Limb (tissue), 2 donors: ENCODE data around the gene SLC22A7.
A peak's percentile ranks its signal among the peaks of the same experiment; 100 is the strongest.

Experiments
- DNase-seq, 2 donors: peaks; one replicate each; pipeline ENCODE4 v3.0.0-alpha.2; 2016; ENCODE audit errors: extremely low spot score in 2 of 2

Gene SLC22A7

DNA sequence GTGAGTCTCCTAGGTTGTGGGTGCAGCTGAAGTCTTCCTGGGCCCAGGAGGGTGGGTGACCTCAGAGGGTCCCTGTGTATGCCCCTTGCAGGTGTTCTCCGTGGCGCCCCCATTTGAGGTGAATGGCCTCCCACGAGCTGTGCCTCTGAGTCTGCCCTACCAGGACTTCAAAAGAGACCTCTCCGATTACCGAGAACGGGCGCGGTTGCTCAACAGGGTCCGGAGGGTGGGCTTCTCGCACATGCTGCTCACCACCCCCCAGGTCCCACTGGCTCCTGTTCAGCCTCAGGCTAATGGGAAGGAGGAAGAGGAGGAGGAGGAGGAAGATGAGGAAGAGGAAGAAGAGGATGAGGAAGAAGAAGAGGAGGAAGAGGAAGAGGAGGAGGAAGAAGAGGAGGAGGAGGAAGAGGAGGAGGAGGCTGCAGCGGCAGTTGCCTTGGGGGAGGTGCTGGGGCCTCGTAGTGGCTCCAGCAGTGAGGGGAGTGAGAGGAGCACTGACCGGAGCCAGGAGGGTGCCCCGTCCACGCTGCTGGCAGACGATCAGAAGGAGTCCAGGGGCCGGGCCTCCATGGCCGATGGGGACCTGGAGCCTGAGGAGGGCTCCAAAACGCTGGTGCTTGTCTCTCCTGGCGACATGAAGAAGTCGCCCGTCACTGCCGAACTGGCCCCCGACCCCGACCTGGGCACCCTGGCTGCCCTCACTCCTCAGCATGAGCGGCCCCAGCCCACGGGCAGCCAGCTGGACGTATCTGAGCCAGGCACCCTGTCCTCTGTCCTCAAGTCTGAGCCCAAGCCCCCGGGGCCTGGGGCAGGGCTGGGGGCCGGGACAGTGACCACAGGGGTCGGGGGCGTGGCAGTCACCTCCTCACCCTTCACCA lies 15.2 kb upstream of the SLC22A7 start:
- no peak for DNase-seq

DNA sequence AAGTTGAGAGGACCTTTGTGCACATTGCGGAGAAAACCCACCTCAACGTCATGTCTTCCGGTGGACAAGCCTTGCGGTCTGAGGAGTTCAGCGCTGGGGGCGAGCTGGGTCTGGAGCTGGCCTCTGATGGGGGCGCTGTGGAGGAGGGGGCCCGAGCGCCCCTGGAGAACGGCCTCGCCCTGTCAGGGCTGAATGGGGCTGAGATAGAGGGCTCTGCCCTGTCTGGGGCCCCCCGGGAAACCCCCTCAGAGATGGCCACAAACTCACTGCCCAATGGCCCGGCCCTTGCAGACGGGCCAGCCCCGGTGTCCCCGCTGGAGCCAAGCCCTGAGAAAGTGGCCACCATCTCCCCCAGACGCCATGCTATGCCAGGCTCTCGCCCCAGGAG lies 14.6 kb upstream of the SLC22A7 start:
- no peak for DNase-seq

DNA sequence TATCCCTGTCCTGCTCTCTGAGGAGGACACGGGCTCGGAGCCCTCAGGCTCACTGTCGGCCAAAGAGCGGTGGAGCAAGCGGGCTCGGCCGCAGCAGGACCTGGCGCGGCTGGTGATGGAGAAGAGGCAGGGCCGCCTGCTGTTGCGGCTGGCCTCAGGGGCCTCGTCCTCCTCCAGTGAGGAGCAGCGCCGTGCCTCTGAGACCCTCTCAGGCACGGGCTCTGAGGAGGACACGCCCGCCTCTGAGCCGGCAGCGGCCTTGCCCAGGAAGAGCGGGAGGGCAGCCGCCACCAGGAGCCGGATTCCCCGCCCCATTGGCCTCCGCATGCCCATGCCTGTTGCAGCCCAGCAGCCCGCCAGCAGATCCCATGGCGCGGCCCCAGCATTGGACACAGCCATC lies 14.2 kb upstream of the SLC22A7 start:
- DNase-seq, result no peak

DNA sequence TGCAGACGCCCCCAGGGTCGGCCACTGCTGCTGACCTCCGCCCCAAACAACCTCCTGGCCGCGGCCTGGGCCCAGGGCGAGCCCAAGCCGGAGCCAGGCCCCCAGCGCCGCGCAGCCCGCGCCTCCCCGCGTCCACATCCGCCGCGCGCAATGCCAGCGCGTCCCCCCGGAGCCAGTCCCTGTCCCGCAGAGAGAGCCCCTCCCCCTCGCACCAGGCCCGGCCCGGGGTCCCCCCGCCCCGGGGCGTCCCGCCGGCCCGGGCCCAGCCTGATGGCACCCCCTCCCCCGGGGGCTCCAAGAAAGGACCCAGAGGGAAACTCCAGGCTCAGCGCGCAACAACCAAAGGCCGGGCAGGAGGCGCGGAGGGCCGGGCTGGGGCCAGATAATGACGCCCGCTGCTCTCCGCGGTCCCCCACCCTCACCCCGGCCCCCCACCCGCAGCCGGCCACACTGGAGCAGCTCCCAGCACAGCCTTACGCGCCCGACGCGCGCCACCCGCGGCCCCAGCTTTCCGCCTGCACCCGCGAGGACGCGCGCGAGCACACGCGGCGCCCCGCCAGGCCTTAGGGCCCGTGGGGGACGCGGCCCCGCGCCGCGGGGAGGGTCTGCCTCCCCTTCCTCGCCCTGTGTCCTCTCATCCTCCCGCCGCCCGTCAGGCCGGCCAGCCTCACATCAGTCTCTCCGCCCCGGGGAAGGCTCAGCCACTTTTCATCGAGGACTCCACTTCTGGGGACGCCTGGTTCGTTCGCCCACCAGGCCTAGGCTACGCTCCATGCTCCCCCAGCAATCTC lies 12.9 kb upstream of the SLC22A7 start:
- peak in 1 of 2 donors; percentile 59 for DNase-seq

DNA sequence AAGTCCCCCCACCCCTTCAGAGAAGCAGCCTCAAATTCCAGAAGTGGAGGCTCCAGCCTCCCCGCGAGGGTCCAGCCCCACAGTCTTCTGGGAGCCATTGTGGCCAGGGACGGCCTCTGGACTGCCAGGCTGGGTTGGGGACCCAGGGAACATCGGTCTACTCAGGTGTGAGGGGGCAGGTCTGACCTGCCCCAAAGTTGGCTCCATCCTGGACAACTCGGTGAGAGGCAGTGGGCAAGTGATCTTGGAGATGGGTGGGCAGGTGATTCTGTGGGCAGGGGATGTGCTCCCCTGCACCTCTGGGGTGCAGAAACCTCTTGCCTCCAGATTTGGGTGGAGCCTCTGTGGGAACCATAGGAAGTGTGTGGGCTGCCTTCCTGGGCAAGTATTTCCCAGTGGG lies 12.2 kb upstream of the SLC22A7 start:
- DNase-seq, result no peak

DNA sequence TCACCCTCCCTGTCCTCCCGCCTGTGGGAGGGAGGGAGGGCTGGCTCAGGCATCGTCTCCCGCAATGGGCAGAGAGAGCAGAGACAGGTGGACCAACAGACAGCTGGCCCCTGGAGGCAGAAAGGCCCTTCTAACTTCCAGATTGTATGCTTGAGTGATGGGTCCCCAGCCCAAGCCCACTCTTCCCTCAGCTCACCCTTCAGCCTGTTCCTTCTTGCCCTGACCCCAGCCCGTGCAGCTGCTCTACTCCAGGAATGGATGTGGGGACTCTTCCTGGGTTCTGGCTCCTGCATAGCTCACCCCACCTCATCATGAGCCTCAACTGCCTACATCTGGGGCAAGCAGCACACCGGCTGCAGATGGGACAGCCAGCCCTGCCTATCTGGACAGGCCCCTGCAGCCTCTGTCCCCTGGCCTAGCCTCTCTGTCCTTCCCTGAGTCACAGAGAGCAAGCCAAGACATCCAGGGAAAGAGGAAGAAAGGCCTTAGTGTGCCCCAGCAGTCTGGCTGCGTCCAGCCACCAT lies 11.5 kb upstream of the SLC22A7 start:
- DNase-seq, result no peak

DNA sequence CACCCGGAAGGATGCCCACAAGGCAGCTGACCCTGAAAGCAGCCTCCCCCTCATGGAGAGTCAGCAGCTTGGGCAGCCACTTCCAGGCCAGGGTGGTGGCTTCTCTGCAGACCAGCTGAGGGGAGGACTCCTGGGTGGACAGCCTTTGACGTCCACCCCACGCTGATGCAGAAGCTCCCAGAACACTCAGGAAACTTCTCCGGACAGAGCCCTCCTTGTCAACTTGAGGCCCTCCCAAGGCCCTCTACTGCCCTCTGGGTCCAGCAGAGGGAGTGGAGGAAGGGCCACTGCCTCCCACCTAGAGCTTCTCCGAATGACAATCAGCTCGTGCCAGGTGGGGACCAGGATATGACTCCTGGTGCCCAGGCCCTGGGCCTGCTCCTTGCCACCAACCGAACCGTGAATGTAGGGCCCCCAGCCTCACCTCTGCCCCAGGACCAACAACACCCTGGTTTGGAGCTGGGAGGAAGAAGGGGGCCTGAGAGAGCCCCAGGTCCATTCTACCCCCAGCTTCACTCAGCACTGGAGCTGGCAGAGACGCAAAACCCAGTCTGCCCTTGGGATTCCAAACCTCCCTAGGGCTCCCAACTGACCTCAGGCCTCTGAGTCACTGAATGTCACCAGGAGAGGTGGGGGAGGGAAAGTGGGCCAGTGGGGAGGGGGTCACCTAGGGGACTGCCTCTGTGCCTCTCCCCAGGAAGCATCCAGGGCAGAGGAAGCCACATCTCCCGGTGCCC lies 10.9 kb upstream of the SLC22A7 start:
- DNase-seq, result no peak

DNA sequence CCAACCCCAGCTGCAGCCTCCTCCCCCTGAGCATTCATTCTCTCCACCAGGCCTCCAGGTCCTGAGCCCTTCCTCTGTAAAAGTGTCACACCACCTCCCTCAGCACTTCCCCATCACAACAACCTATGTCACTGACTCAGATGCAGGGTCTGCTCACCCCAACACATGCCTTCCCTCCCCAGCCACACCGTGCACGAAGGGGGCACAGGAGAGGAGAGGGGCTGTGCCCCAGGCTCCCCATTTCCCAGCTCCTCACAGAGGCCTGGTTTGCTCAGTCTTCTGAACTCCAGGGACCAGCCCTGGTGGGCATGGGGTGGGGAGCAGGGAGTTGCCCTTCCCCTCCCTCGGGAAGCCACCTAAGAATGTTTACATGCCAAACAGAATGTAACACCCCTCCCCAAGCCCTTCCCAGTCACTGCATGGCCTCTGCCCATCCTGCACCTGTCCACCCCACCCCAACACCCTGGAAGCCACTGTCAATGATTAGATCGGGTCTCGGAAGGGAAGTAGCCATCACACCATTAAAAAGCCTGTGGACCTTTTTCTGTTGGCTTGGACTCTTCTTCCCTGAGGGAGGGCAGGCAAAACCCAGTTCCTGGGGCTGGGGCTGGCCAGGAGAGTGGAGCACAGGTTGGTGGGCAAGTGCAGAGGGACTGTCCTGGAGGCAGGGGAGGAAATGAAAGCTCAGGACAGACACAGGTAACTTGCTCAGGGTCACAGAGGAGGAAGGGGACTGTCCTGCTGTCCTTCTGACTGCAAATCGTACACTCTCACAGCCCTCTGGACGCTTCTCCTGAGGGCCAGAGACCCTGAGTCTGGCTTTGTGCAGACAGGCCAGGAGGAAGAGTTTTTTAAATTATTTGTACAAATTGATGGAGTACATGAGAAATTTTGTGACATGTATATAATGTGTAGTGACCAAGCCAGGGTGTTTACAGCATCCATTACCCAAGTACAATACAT lies 10.1 kb upstream of the SLC22A7 start:
- peak in 1 of 2 donors; percentile 7 for DNase-seq

DNA sequence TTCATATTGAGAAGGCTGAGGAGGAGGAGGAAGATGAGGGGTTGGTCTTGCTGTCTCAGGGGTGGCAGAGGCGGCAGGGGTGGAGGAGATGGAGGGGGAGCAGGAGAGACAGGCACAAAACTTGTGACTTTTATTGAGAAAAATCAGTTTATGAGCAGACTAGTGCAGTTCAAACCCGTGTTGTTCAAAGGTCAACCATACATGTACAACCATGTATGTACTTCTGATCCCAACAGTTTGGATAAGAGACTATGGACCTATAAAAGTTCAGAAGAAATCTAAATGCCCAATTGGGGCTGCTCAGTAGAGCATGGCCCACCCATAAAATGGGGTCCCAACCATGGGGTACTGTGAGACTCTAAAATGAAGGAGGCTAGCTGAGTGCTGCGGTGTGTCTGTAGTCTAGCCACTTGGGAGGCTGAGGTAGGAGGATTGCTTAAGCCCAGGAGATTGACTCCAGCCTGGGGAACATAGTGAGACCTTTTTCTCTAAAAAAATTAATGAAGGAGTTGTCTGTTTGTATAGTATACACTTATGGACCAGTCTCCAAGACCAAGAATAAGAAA lies 7.6 kb upstream of the SLC22A7 start:
- DNase-seq, result peak in 1 of 2 donors; percentile 4

DNA sequence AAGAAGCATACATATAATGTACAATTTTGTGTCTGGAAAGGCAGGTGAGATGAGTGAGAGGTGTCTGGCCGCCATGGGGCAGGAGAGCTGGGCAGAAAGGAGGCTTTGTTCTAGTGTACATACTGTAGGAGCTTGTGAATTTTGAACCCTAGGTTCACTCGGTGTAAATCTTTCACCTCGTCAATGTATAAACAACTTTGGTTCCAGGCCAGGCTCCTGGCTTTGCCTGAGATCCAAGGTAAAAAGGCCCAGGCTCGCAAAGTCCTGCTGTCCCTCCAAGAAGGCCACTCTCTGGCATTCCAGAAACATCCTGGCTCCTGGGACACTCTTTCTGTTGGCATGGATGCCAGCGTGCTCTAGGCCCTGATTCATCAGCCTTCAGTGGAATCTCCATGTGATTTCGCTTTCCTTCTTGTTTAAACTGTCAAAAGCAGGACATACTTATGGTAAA lies 7.1 kb upstream of the SLC22A7 start:
- peak in 1 of 2 donors; percentile 7 for DNase-seq

DNA sequence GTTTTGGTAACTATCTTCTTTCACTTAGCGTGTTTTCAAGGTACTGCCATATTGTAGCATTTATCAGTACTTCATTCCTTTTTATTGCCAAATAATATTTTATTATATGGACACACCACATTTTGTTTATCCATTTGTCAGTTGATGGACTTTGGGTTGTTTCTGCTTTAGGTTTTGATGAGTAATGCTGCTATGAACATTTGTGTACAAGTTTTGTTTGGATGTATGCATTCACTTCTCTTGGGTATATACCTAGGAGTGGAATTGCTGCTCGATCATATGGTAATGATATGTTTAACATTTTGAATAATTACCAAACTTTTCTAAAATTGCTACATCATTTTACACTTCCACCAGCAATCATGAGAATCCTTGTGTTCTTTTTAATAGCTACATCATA lies 6.4 kb upstream of the SLC22A7 start:
- DNase-seq, result no peak

DNA sequence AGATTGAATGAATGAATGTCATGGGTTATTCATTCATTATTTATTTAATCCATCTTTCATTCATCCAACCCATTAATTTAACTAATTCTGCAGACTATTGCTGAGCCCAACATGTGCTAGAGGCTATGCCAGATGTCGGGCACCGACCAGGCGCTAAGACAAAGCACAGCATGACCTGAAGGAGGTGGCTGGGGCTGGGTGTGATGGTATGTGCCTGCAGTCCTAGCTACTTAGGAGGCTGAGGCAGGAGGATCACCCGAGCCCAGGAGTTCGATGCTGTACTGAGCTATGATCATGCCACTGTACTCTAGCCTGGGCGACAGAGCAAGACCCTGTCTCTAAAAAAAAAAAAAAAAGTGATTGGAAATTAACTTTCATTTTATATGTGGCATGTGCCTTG lies 5.7 kb upstream of the SLC22A7 start:
- DNase-seq, result no peak

DNA sequence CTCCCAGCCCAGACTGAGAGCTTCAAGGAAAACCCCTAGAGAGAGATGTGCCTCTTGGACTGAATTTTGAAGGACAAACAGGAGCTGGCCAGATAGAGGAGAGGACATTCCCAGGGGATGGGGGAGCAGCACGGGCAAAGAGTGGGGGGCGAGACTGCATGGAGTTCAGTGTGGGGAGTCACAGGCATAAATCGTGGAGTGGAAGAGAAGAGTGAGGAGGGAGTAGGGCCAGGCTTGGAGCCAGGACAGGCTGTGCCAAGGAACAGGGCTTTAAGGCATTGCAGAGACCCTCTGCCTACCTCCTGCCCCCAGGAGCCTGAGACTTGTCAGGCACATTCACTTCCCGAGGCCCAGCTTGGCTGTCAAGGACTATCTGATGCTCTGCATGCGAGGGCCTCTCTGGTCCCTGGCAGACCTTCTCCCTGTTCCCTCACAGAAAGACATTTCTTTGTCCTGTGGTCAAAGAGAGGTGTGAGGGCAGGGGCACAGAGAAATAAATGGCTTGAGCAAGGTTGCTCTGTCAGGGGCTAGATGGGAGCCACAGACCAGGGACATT lies 5.2 kb upstream of the SLC22A7 start:
- no peak for DNase-seq

DNA sequence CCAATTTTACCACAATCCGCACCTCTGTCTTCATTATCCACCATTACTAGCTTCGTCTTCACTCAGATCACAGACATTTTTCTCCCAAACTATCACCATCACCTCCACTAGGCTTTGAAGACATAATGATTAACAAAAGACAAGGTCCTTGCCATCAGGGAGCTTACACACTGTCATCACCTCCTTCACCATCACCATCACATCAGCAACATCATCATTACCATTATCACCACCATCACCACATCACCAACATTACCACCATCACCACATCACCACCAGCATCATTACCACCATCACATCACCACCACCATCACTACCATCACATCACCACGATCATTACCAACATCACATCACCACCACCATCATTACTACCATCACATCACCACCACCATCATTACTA lies 4.4 kb upstream of the SLC22A7 start:
- DNase-seq, result no peak

DNA sequence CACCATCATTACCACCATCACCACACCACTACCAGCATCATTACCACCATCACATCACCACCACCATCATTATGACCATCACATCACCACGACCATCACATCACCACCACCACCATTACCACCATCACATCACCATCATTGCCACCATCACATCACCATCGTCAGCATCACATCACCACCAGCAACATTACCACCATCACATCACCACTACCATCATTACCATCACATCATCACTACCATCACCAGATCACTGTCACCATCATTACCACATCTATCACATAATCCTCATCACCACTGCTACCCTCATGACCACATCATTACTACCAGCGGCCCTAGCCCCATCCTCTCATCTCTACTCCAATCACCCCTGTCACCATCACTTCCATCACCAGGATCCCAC lies 3.5 kb upstream of the SLC22A7 start:
- DNase-seq, result no peak

DNA sequence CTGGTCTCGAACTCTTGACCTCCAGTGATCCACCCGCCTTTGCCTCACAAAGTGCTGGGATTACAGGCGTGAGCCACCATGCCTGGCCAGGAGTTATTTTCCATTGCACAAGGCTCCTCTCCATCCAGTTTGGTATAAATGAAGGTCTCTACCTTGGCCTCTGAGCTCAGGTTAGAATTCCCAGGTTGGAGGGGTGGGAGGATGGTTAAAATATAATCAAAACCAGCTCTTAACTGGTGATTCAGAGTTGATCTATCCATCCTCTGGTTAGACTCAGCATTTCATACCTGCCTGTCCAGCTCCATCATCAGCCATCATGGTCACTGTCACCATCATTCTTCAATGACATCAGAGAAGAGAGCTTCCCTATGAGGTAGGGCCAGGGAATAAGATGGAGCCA lies 2.6 kb upstream of the SLC22A7 start:
- no peak for DNase-seq

DNA sequence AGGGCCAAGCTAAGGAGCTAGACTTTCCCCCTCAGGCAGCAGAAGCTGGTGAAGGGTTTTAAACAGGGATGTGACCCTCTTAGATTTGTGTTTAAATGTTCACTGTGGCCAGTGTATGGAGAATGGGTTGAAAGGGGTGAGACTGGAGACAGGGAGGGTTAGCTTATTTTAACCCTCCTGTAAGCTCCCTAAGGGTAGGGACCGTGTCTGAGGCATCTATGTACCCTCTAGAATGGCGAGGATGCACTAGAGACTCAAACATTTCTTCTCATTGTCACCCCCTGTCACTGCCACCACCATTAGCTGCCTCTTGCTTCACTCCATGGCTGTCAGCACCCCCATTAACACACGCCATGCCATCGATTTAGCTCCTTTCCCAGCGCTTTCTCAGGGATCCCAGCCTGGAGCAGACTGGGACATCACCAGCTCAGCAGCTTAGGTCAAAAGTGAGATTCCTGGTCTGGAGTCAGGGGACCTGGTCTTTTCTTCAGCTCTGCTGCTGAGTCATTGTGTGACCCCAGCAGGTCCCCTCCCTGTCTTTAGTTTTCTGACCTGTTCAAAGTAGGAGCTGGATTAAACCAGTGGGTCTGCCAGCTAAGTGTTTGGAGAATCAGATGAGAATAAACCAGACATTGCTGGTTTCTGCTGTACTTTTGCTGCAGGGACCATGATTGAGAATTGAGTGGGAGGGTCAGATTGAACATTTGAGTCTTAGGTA lies 1.1 kb upstream of the SLC22A7 start:
- no peak for DNase-seq

DNA sequence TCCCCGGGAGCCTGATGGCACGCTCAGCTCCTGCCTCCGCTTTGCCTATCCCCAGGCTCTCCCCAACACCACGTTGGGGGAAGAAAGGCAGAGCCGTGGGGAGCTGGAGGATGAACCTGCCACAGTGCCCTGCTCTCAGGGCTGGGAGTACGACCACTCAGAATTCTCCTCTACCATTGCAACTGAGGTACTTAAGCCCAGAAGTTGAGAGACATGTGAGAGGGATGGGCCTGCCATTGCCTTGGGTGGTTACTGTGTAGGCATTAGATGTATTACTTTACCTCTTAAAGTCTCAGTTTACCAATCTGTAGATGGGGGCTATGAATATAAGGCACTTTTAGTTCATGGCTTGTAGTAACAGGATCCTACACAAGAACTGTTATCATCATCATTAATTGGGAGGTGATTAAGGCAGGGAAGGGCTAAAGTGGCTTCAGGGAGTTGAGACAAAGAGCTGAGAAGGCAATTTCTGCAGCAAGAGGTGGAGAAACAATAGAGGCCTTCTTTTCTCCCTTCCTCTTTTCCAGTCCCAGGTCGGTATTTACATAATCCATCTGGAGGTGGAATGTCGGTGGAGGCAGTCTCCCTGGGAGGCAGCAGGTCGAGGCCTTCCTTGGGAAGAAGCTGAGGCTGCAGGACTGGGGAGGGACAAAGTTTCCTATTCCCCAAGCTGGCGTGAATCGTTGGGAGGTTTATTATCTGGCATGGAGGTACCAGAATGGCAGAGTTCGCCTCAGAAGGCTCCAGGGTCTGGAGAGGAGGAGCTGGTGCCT lies 691 bp downstream of the SLC22A7 start:
- DNase-seq, result no peak
